Activated CD4-positive, alpha-beta T cell treated with anti-CD3 and anti-CD28 coated beads for 36 hours (primary cell): Measurements from ENCODE around the gene MAMLD1. TPM values are rescaled to one million over a fixed set of nuclear protein-coding genes. Genes with fewer than 3 reads are reported as not detected.

Source experiments
- ATAC-seq: fragments of 200-7000 bp; cut with Tn5 transposase; one replicate; pipeline ENCODE4 v1.10.0; 2021; ENCODE audit warnings: mild to moderate bottlenecking, moderate library complexity
- CTCF ChIA-PET: fragments of 350-600 bp; sonication (Branson Sonifier 250); formaldehyde crosslinking; loops from one replicate; lab custom pipeline; 2021; ENCODE audit warnings: antibody characterized with exemption; lab: Charles Lee
- POLR2A ChIA-PET: fragments of 350-600 bp; sonication (Branson Sonifier 250); formaldehyde crosslinking; loops from one replicate; lab custom pipeline; 2021; ENCODE audit warnings: antibody characterized with exemption, inconsistent platforms; lab: Charles Lee
- DNase-seq: peaks from one replicate; pipeline ENCODE4 v3.0.0-alpha.2; 2020
- H3K27ac Mint-ChIP-seq: one replicate; pipeline ENCODE4 v1.8.0; 2021; ENCODE audit warnings: mixed read lengths
- H3K27me3 Mint-ChIP-seq: one replicate; pipeline ENCODE4 v1.8.0; 2021; ENCODE audit warnings: mixed read lengths
- H3K36me3 Mint-ChIP-seq: one replicate; pipeline ENCODE4 v1.8.0; 2021; ENCODE audit warnings: low read depth, mixed read lengths
- H3K4me1 Mint-ChIP-seq: one replicate; pipeline ENCODE4 v1.8.0; 2021; ENCODE audit warnings: mixed read lengths
- H3K4me3 Mint-ChIP-seq: one replicate; pipeline ENCODE4 v1.8.0; 2021; ENCODE audit warnings: mild to moderate bottlenecking, moderate library complexity, mixed read lengths
- H3K9me3 Mint-ChIP-seq: one replicate; pipeline ENCODE4 v1.8.0; 2021; ENCODE audit warnings: low read depth, mixed read lengths
- intact Hi-C, 2 experiments: fragments of 100-400 bp; cut with DNase I in 1 of 2; cut with micrococcal nuclease in 1 of 2; formaldehyde crosslinking; loops; one replicate each; pipeline versions ENCODE4 v1.14.2 to v1.15.1; 2022 to 2024; cut with DNase I, micrococcal nuclease
- total RNA-seq, 2 experiments: library from RNA; stranded (reverse); gene quantifications; one replicate each; pipeline ENCODE4 v1.2.3, GENCODE V29; 2021

The MAMLD1 gene
- total RNA-seq, 2 experiments from 2014 or later: 1.5 to 1.6 TPM

DNA sequence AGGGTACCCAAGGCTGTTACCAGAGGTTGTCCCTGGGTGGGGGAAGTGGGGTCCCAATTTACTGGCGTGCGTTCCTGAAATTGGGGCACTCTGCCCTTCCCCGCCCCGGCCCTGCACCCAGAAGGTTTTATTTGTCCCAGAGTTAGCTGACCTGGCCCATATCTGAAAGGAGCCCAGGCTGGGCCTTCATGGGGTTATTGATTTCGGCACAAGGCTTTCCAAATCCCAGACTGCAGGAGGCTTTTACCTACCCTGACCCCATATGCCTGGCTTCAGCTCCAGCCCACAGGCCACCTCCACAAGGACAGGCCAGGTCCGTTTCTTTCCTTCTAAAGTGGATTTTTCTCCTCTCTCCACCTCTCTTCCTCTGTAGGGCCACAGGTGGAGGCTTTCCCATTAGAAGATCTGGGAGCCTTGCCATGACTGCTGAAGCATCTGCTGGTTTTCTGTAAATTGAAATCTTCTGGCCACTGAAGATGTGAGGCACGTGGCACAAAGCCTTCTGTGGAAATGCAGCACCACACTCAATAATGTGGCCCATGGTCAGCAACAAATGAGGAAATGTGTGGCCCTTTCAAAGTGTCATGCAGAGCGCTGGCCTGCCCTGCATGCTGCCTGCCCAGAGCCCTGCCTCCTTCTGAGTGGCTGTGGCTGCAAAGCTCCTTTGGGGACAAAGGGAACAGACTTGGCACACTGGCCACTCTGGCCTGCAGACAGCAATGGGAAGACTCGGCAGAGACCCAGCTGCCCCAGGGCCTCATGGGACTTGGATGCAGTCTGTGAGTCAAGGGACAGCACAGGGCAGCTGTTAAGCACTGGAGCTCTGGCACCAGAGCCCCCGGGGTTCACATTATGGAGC lies 162.2 kb downstream of the MAMLD1 start:
- Mint-ChIP-seq H3K27me3 (no peaks in the 10 kb centered on the region), H3K9me3 (no peaks in the 10 kb centered on the region), H3K27ac (no peak overlapping the region), H3K4me3 (no peak overlapping the region), H3K4me1 (no peaks in the 10 kb centered on the region), H3K36me3 (no peaks in the 10 kb centered on the region)
- intact Hi-C loops: no loop called here
- no peak for ATAC-seq
- no peak for DNase-seq
- CTCF ChIA-PET: no interaction called here
- POLR2A ChIA-PET: no interaction called here

DNA sequence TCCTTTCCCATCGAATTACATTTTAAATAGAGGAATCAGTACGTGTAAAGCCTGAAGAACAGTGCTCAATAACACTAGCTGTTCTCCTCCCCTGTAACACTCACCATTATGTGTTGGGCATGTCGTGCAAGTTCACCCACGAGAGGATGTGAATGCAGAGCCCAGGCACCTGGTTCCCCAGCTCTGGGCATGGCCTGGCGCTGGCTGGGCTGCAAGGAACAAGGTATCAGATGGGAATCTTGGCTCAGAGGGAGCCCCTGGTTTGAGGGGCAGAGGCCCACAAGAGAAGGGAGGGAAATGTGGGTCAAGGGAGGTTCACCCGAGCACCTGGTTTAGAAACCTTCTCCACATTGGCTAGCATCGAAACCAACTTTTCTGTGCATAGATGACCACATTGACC lies 163.6 kb downstream of the MAMLD1 start:
- H3K4me3 Mint-ChIP-seq: no peak overlapping the region
- H3K9me3 Mint-ChIP-seq: no peaks in the 10 kb centered on the region
- intact Hi-C loops: no loop called here
- ChIA-PET POLR2A (no interaction called here), CTCF (no interaction called here)
- no peaks in the 10 kb centered on the region for H3K27me3 Mint-ChIP-seq
- no peak overlapping the region for H3K27ac Mint-ChIP-seq
- H3K4me1 Mint-ChIP-seq: no peaks in the 10 kb centered on the region
- ATAC-seq: no peak
- no peaks in the 10 kb centered on the region for H3K36me3 Mint-ChIP-seq
- DNase-seq: no peak

DNA sequence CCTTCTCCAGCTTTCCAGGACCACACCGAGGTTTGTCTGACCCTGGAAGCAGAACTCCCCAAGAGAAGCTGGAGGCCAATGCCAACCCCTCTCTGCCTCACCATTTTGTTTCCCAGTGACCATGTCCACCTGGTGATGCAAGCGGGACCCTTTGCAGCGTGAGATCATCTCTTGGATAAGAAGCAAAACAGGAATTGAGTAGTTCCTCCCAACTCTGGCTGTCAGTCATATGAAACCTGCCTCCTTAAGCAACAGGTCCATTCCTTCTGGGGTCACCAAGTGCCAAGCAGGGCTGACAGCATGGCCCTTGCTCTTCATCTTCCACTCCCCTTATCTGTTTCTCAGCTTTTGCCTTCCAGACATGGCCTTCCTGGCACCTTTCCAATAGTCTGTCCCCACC lies 164.0 kb downstream of the MAMLD1 start:
- no peak for ATAC-seq
- POLR2A ChIA-PET: no interaction called here
- CTCF ChIA-PET: no interaction called here
- Mint-ChIP-seq H3K4me3 (no peak overlapping the region), H3K27me3 (no peaks in the 10 kb centered on the region), H3K36me3 (no peaks in the 10 kb centered on the region), H3K9me3 (no peaks in the 10 kb centered on the region), H3K4me1 (no peaks in the 10 kb centered on the region), H3K27ac (no peak overlapping the region)
- intact Hi-C loops: no loop called here
- DNase-seq: no peak

GRCh38 chrX:150529587-150529986 lies 166.5 kb downstream of the MAMLD1 start:
- ATAC-seq: no peak
- peaks cover 9% of the 10 kb centered on the region for H3K9me3 Mint-ChIP-seq
- CTCF ChIA-PET: no interaction called here
- no peak overlapping the region for H3K4me3 Mint-ChIP-seq
- POLR2A ChIA-PET: no interaction called here
- peaks cover 1% of the 10 kb centered on the region for H3K36me3 Mint-ChIP-seq
- H3K4me1 Mint-ChIP-seq: no peaks in the 10 kb centered on the region
- DNase-seq: no peak
- no peaks in the 10 kb centered on the region for H3K27me3 Mint-ChIP-seq
- intact Hi-C loops: no loop called here
- no peak overlapping the region for H3K27ac Mint-ChIP-seq

DNA sequence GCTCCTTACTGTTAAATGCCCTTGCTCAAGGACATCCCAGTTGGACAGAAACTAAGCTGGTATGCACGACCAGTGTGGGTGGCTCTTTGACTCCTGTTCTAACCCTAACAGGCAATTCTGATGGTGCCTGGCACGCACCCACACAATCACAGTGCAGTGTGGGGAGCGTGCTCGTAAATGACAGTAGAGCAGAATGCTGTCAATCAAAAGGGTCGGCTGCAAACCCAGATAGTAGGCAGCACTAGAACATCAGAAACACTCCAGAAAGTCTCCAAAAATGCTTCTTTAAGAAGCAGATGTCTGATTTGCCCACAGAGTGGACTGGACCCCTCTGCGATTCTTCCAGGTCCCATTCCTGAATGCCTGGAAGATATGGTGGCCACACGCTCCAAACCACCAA lies 167.7 kb downstream of the MAMLD1 start:
- ChIA-PET POLR2A (no interaction called here), CTCF (no interaction called here)
- ATAC-seq (no peak), DNase-seq (no peak)
- intact Hi-C loops: no loop called here
- Mint-ChIP-seq H3K4me1 (no peaks in the 10 kb centered on the region), H3K27ac (no peak overlapping the region), H3K9me3 (peaks cover 9% of the 10 kb centered on the region), H3K27me3 (no peaks in the 10 kb centered on the region), H3K4me3 (no peak overlapping the region), H3K36me3 (peaks cover 2% of the 10 kb centered on the region)

GRCh38 chrX:150531467-150531866 lies 168.3 kb downstream of the MAMLD1 start:
- peaks cover 2% of the 10 kb centered on the region for H3K36me3 Mint-ChIP-seq
- peaks cover 11% of the 10 kb centered on the region for H3K9me3 Mint-ChIP-seq
- no peaks in the 10 kb centered on the region for H3K27me3 Mint-ChIP-seq
- DNase-seq (no peak), ATAC-seq (no peak)
- no peak overlapping the region for H3K4me3 Mint-ChIP-seq
- ChIA-PET POLR2A (no interaction called here), CTCF (no interaction called here)
- H3K27ac Mint-ChIP-seq: no peak overlapping the region
- intact Hi-C loops: no loop called here
- H3K4me1 Mint-ChIP-seq: no peaks in the 10 kb centered on the region

DNA sequence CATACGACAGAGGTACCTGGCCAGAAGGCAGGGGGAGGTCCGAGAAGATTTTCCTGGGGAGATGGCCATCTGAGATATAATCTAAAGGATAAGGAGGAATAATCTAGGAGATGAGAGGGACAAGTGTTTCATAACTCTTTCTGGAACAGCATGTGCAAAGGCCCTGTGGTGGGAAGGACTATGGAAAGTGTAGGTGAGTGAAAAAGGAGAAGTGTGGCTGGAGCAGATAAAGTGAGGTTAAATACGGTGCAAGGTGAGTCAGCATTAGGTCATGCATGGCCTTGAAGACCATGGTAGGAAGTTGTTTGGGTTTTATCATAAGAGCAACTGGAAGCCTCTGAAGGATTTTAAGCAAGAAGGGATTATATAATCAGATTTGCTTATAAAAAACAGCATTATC lies 170.7 kb downstream of the MAMLD1 start:
- intact Hi-C loops: no loop called here
- ATAC-seq (no peak), DNase-seq (no peak)
- ChIA-PET POLR2A (no interaction called here), CTCF (no interaction called here)
- Mint-ChIP-seq H3K27ac (no peak overlapping the region), H3K4me1 (no peaks in the 10 kb centered on the region), H3K36me3 (peaks cover 2% of the 10 kb centered on the region), H3K27me3 (no peaks in the 10 kb centered on the region), H3K4me3 (no peak overlapping the region), H3K9me3 (peaks cover 15% of the 10 kb centered on the region)

DNA sequence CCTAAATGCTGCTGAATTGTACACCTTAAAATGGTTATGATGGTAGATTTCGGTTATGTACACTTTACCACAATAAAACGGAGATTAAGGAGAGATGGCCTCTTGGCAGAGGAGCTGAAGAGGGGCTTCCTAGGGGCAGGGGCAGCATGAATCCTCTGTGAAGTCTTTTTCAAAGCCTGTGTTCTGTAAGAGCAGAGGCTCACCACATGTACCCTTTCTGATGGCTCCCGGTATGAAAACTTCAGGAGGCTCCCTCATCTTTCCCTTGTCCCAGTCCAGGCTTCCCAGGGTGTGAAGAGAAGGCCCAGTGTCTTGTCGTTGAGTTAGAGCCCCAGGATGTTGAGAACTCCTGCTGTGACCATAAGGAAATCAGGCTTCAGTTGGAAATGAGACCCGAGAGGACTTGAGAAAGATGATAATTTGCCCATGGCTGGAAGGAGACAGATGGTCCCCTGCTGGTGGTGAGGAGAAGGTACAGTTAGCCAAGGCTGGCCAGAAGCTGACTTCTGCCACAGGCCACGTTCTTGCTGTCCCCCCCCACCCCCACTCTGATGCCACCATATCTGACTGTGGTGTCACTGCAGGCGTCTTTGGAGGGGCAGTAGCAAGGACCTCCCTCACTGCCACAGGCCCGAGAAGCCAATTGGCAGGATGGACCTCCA lies 173.5 kb downstream of the MAMLD1 start:
- no peak for ATAC-seq
- CTCF ChIA-PET: no interaction called here
- H3K27me3 Mint-ChIP-seq: no peaks in the 10 kb centered on the region
- intact Hi-C loops: no loop called here
- no peaks in the 10 kb centered on the region for H3K4me1 Mint-ChIP-seq
- POLR2A ChIA-PET: no interaction called here
- H3K4me3 Mint-ChIP-seq: no peak overlapping the region
- DNase-seq: no peak
- H3K27ac Mint-ChIP-seq: no peak overlapping the region
- peaks cover 15% of the 10 kb centered on the region for H3K9me3 Mint-ChIP-seq
- peaks cover 2% of the 10 kb centered on the region for H3K36me3 Mint-ChIP-seq

DNA sequence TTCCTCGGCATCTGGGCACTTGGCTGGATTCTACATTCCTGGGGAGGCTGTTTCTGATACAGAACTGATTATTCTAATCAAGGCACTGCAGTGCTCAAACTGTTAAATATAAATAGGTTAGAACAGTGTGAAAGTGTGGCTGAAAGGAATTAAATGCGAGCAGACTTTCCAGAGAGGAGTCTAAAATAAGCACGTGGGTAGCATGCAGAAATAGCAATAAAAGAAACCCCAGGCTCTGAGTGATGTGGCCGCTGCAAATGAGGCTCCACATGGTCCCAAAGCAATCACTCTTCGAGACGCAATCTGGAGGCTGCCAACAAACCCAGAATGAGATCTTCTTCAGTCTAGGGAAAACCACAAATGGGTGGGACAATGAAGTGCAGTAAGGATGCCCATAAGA lies 174.7 kb downstream of the MAMLD1 start:
- Mint-ChIP-seq H3K27me3 (no peaks in the 10 kb centered on the region), H3K4me1 (no peaks in the 10 kb centered on the region), H3K4me3 (no peak overlapping the region), H3K9me3 (peaks cover 15% of the 10 kb centered on the region), H3K27ac (no peak overlapping the region), H3K36me3 (peaks cover 2% of the 10 kb centered on the region)
- DNase-seq: no peak
- intact Hi-C loops: no loop called here
- POLR2A ChIA-PET: no interaction called here
- ATAC-seq: no peak
- CTCF ChIA-PET: no interaction called here

- CTCF ChIA-PET: no interaction called here
These were observed 177.8 kb downstream of the MAMLD1 start for GRCh38 chrX:150540965-150541364.

DNA sequence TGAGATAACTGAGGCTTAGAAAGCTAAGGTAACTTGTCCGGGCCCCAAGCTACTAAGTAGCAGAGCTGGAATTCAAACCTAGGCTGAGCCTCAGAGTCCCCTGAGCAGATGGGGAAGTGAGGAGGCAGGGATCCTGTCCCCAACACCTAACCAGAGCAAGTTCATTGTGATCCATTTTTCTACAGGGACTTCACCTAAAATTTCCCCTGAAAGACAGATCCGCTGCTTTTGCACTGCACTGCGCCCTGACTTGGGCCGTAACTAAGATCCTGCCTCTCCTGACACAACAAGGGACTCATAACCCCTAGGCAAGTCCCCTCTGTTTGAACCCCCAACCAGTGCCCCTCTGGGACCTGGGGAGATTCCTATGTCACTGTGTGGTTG lies 179.7 kb downstream of the MAMLD1 start:
- Mint-ChIP-seq H3K27me3 (no peaks in the 10 kb centered on the region), H3K27ac (no peak overlapping the region), H3K4me3 (no peak overlapping the region), H3K36me3 (no peaks in the 10 kb centered on the region), H3K9me3 (no peaks in the 10 kb centered on the region), H3K4me1 (peaks cover 14% of the 10 kb centered on the region)
- DNase-seq: no peak
- CTCF ChIA-PET: no interaction called here
- ATAC-seq: no peak
- POLR2A ChIA-PET: no interaction called here
- intact Hi-C loops: no loop called here

More at GRCh38 chrX:150540965-150541364, 177.8 kb downstream of the MAMLD1 start:
- no peaks in the 10 kb centered on the region for H3K27me3 Mint-ChIP-seq
- intact Hi-C loops: no loop called here
- H3K27ac Mint-ChIP-seq: no peak overlapping the region
- ATAC-seq (no peak), DNase-seq (no peak)
- H3K9me3 Mint-ChIP-seq: peaks cover 6% of the 10 kb centered on the region
- H3K4me3 Mint-ChIP-seq: no peak overlapping the region
- H3K36me3 Mint-ChIP-seq: no peaks in the 10 kb centered on the region
- H3K4me1 Mint-ChIP-seq: no peaks in the 10 kb centered on the region
- POLR2A ChIA-PET: no interaction called here
